GM12878 (cell line): ENCODE results near the gene RBM18. TPM values are rescaled to one million over a fixed set of nuclear protein-coding genes. Genes with fewer than 3 reads are reported as not detected.

Source experiments
- ATAC-seq: fragments of 200-7000 bp; cut with Tn5 transposase; 3 replicates; pipeline ENCODE4 v1.9.1; 2020; ENCODE audit warnings: mild to moderate bottlenecking, moderate library complexity
- BruUV-seq: library from RNA; stranded (reverse); fragments of 400-500 nt; replicated peaks from 2 replicates; lab custom pipeline; 2021; lab: Mats Ljungman, UMichigan
- CTCF ChIA-PET: fragments of 300-600 bp; sonication (Branson Sonifier 250); formaldehyde crosslinking; extraction: SDS; loops from one replicate; lab custom pipeline; 2021; ENCODE audit warnings: inconsistent platforms; lab: Yijun Ruan, JAX
- POLR2A ChIA-PET: fragments of 350-600 bp; formaldehyde crosslinking; extraction: SDS; loops from one replicate; lab custom pipeline; 2021; ENCODE audit warnings: inconsistent platforms; lab: Charles Lee
- RAD21 ChIA-PET: fragments of 300-600 bp; sonication (Branson Sonifier 250); formaldehyde crosslinking; loops from one replicate; lab custom pipeline; 2023; ENCODE audit warnings: antibody characterized with exemption; ENCODE audit not compliant: unreplicated experiment; lab: Charles Lee
- SMC1A ChIA-PET: fragments of 300-600 bp; sonication (Branson Sonifier 250); formaldehyde crosslinking; loops from one replicate; lab custom pipeline; 2023; ENCODE audit not compliant: unreplicated experiment, uncharacterized antibody; lab: Charles Lee
- DNase-seq: peaks from one replicate; pipeline ENCODE4 v3.0.0-alpha.2; 2011; ENCODE audit warnings: low read depth, low spot score
- FAIRE-seq: peaks from 3 replicates; lab custom pipeline; 2011; peaks lifted over from hg19 to GRCh38; lab: Jason Lieb, UNC
- H2AFZ ChIP-seq: 2 replicates; pipeline ENCODE4 v1.6.0; 2011; ENCODE audit warnings: low read depth, low read length, control low read depth; ENCODE audit not compliant: control insufficient read depth
- H3K27ac ChIP-seq: 2 replicates; pipeline ENCODE4 v1.5.1; 2011; ENCODE audit warnings: control low read depth; ENCODE audit not compliant: control insufficient read depth, insufficient read depth
- H3K27me3 ChIP-seq, 2 experiments: replicated peaks in 1 of 2; 2 replicates each; pipeline versions ENCODE4 v1.6.0 to v1.6.1; 2011; ENCODE audit warnings: low read length in 1 of 2; ENCODE audit not compliant: control insufficient read depth in 2 of 2, insufficient read depth in 2 of 2
- H3K36me3 ChIP-seq, 2 experiments: 2 replicates each; pipeline ENCODE4 v1.5.1; 2011; ENCODE audit warnings: low read length in 1 of 2; ENCODE audit not compliant: control insufficient read depth in 2 of 2, insufficient read depth in 2 of 2
- H3K4me1 ChIP-seq: 2 replicates; pipeline ENCODE4 v1.6.1; 2011; ENCODE audit warnings: mild to moderate bottlenecking, low read length, moderate library complexity, mixed read lengths; ENCODE audit not compliant: control insufficient read depth, insufficient read depth
- H3K4me2 ChIP-seq: 2 replicates; pipeline ENCODE4 v1.6.0; 2011; ENCODE audit warnings: control low read depth; ENCODE audit not compliant: control insufficient read depth, insufficient read depth
- H3K4me3 ChIP-seq: fragments of 200-600 bp; sonication (generic); 2 replicates; pipeline ENCODE4 v1.5.1; 2016
- H3K79me2 ChIP-seq: 2 replicates; pipeline ENCODE4 v1.6.0; 2011; ENCODE audit warnings: low read length; ENCODE audit not compliant: control insufficient read depth, insufficient read depth
- H3K9ac ChIP-seq: 2 replicates; pipeline ENCODE4 v1.8.0; 2011; ENCODE audit warnings: low read length, control low read depth, mixed read lengths; ENCODE audit not compliant: control insufficient read depth, insufficient read depth
- H3K9me3 ChIP-seq: replicated peaks from 3 replicates; pipeline ENCODE4 v1.5.1; 2011; ENCODE audit warnings: mild to moderate bottlenecking, low read length; ENCODE audit not compliant: control insufficient read depth, insufficient read depth
- H4K20me1 ChIP-seq: 2 replicates; pipeline ENCODE4 v1.6.0; 2011; ENCODE audit not compliant: control insufficient read depth, insufficient read depth
- ATF7 ChIP-seq: fragments of 450-650 bp; IDR thresholded peaks from 2 replicates; pipeline ENCODE4 v1.6.1; 2016; ENCODE audit warnings: low read depth, mild to moderate bottlenecking
- BRCA1 ChIP-seq: IDR thresholded peaks from 2 replicates; pipeline ENCODE4 v1.6.1; 2011; ENCODE audit warnings: low read depth, low read length, improper control_type of control experiment
- NBN ChIP-seq: fragments of 450-650 bp; IDR thresholded peaks from 2 replicates; pipeline ENCODE4 v1.6.1; 2016
- NFIC ChIP-seq: IDR thresholded peaks from 2 replicates; pipeline ENCODE4 v1.6.1; 2012; ENCODE audit warnings: low read depth, mild to moderate bottlenecking, inconsistent platforms, low read length, moderate library complexity
- PAX8 ChIP-seq: fragments of 450-650 bp; IDR thresholded peaks from 2 replicates; pipeline ENCODE4 v1.6.1; 2017; ENCODE audit warnings: mild to moderate bottlenecking, moderate library complexity
- WRNIP1 ChIP-seq: IDR thresholded peaks from 2 replicates; pipeline ENCODE4 v1.6.1; 2011; ENCODE audit warnings: low read depth, low read length, improper control_type of control experiment, borderline replicate concordance
- WGBS: methylation state at CpG from one replicate; pipeline ENCODE4 v1.1.6; 2016; ENCODE audit warnings: low lambda C conversion rate; ENCODE audit not compliant: insufficient replicate concordance, insufficient coverage; ENCODE audit errors: missing lambda C conversion rate; 5-methylcytosine and 5-hydroxymethylcytosine counted together
- in situ Hi-C: fragments of 300-500 bp; cut with MboI; formaldehyde crosslinking; loops from 9 replicates; pipeline ENCODE4 v1.14.3; 2018; ENCODE audit warnings: mixed read lengths
- intact Hi-C: fragments of 100-400 bp; cut with micrococcal nuclease; formaldehyde crosslinking; loops from one replicate; pipeline ENCODE4 v1.14.2; 2022; ENCODE audit not compliant: unreplicated experiment
- polyA plus RNA-seq, 11 experiments: library from polyadenylated mRNA; depleted of rRNA in 4 of 11; unstranded in 6 of 11; stranded (reverse) in 5 of 11; fragments of >200 nt; fragmentation: Nextera tagmentation in 4 of 11; fragmentation: Illumina TruSeq in 1 of 11; extraction: Ambion mirVana in 4 of 11; extraction: Trizol in 1 of 11; gene quantifications; 1 replicate in 1 of 11; 2 replicates in 10 of 11; pipeline versions ENCODE4 v1.2.1 to v1.2.3, GENCODE V29; 2011 to 2016; ENCODE audit warnings: inconsistent platforms in 2 of 11, missing spikeins in 2 of 11, low read depth in 1 of 11
- total RNA-seq, 4 experiments: library from RNA; depleted of rRNA in 3 of 4; stranded (reverse); fragments of >200 nt in 3 of 4; fragmentation: Illumina TruSeq in 1 of 4; extraction: Trizol in 1 of 4; gene quantifications; 2 replicates each; pipeline versions ENCODE4 v1.2.1 to v1.2.3, GENCODE V29; 2013 to 2021
- TF ChIP-seq, protein P1 (sequence below): fragments of 150-350 bp; IDR thresholded peaks from 2 replicates; pipeline ENCODE4 v1.6.1; 2016; ENCODE audit warnings: low read depth, low read length
- TF ChIP-seq, protein P2 (sequence below): fragments of 450-650 bp; IDR thresholded peaks from 2 replicates; pipeline ENCODE4 v1.6.1; 2017; ENCODE audit warnings: borderline replicate concordance

RBM18 gene
- total and polyA plus RNA-seq, 10 of the 15 experiments (the other 5 are each of a cell fraction or from before 2014, with no cell fraction given), result 6.4 to 46.8 (median 30.4) TPM

DNA sequence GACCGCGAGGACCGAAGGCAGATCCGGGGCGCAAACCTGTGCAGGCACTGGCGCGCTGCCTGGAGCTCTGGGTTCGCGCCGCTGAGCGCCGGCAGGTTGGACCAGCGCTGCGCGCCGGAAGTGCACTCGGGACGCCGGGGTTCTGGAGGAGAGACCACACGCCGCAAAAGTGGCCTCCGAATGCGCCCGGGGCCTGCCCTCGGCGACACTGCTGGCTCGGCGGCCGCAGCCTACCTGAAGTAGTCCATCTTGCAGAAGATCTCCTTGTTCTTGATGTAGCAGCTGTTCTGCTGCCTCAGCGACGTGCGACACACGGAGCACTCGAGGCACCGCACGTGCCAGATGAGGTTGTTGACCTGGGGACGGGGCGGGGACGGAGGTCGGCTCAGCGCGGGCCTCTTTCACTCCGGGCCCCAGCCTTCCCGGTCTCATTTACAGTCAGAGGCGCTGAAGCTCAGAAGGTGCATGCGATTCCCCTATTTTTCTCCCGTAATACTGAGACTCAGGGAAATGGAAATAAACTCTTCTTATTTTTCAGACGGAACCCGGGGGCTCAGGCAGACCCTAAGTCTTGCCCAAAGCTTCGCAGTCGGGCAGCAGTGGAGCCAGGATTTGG is 38.4 kb downstream of the RBM18 start:
- POLR2A ChIA-PET, result no interaction called here
- Histone ChIP-seq H3K79me2 (no peaks in the 10 kb centered on the region), H3K4me3 (no peak overlapping the region), H3K9me3 (no peaks in the 10 kb centered on the region), H3K9ac (no peak overlapping the region), H2AFZ (no peak overlapping the region), H4K20me1 (no peaks in the 10 kb centered on the region; the same call in 1 of the 2 replicates), H3K4me1 (no peaks in the 10 kb centered on the region), H3K27me3 (peaks cover 11 to 27% of the 10 kb centered on the region in 2 experiments), H3K4me2 (no peak overlapping the region), H3K27ac (no peak overlapping the region), H3K36me3 (no peaks in the 10 kb centered on the region)
- in situ Hi-C loops (no loop called here), intact Hi-C loops (no loop called here)
- FAIRE-seq (no peak), DNase-seq (no peak), ATAC-seq (no peak)
- no peak for TF ChIP-seq WRNIP1
- no peak for TF ChIP-seq NFIC
- TF ChIP-seq, protein P1, sequence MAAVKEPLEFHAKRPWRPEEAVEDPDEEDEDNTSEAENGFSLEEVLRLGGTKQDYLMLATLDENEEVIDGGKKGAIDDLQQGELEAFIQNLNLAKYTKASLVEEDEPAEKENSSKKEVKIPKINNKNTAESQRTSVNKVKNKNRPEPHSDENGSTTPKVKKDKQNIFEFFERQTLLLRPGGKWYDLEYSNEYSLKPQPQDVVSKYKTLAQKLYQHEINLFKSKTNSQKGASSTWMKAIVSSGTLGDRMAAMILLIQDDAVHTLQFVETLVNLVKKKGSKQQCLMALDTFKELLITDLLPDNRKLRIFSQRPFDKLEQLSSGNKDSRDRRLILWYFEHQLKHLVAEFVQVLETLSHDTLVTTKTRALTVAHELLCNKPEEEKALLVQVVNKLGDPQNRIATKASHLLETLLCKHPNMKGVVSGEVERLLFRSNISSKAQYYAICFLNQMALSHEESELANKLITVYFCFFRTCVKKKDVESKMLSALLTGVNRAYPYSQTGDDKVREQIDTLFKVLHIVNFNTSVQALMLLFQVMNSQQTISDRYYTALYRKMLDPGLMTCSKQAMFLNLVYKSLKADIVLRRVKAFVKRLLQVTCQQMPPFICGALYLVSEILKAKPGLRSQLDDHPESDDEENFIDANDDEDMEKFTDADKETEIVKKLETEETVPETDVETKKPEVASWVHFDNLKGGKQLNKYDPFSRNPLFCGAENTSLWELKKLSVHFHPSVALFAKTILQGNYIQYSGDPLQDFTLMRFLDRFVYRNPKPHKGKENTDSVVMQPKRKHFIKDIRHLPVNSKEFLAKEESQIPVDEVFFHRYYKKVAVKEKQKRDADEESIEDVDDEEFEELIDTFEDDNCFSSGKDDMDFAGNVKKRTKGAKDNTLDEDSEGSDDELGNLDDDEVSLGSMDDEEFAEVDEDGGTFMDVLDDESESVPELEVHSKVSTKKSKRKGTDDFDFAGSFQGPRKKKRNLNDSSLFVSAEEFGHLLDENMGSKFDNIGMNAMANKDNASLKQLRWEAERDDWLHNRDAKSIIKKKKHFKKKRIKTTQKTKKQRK, result no peak
- no peak for TF ChIP-seq BRCA1
- TF ChIP-seq NBN, result no peak
- TF ChIP-seq PAX8, result no peak
- no peak for TF ChIP-seq ATF7
- TF ChIP-seq, protein P2, sequence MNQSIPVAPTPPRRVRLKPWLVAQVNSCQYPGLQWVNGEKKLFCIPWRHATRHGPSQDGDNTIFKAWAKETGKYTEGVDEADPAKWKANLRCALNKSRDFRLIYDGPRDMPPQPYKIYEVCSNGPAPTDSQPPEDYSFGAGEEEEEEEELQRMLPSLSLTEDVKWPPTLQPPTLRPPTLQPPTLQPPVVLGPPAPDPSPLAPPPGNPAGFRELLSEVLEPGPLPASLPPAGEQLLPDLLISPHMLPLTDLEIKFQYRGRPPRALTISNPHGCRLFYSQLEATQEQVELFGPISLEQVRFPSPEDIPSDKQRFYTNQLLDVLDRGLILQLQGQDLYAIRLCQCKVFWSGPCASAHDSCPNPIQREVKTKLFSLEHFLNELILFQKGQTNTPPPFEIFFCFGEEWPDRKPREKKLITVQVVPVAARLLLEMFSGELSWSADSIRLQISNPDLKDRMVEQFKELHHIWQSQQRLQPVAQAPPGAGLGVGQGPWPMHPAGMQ, result no peak
- RAD21 ChIA-PET, result no interaction called here
- no TSS peak for BruUV-seq
- CTCF ChIA-PET, result no interaction called here
- 59% methylated on average over 51 of the region's 51 CpGs for WGBS
- SMC1A ChIA-PET, result no interaction called here
